H1 (cell line): ENCODE measurements around the gene CNGA2. TPM values are rescaled to one million over a fixed set of nuclear protein-coding genes. Genes with fewer than 3 reads are reported as not detected.

ENCODE experiments used
- CTCF ChIA-PET: fragments of 300-600 bp; sonication (Branson Sonifier 250); formaldehyde crosslinking; loops from one replicate; lab custom pipeline; 2021; ENCODE audit not compliant: partially characterized antibody; lab: Charles Lee
- POLR2A ChIA-PET: fragments of 300-600 bp; sonication (Branson Sonifier 250); formaldehyde crosslinking; loops from one replicate; lab custom pipeline; 2021; ENCODE audit warnings: inconsistent platforms; ENCODE audit not compliant: partially characterized antibody; lab: Charles Lee
- DNase-seq, 2 experiments: peaks; one replicate each; pipeline versions ENCODE4 v3.0.0 to v3.0.0-alpha.2; 2010 to 2022; ENCODE audit warnings: low spot score in 2 of 2, low read depth in 1 of 2, mixed read lengths in 1 of 2
- FAIRE-seq: peaks from 2 replicates; lab custom pipeline; 2011; peaks lifted over from hg19 to GRCh38; lab: Jason Lieb, UNC
- H2AFZ ChIP-seq: 2 replicates; pipeline ENCODE4 v1.8.1; 2012; ENCODE audit warnings: low read length, inconsistent platforms
- H2AK5ac ChIP-seq: 2 replicates; pipeline ENCODE4 v1.6.1; 2013; ENCODE audit warnings: low read depth, low read length
- H2BK120ac ChIP-seq: replicated peaks from 2 replicates; pipeline ENCODE3; 2013; ENCODE audit warnings: low read depth, low read length, inconsistent platforms
- H2BK12ac ChIP-seq: 2 replicates; pipeline ENCODE4 v1.6.1; 2013; ENCODE audit warnings: low read depth, low read length
- H2BK15ac ChIP-seq: 2 replicates; pipeline ENCODE4 v1.6.1; 2013; ENCODE audit warnings: low read length
- H2BK20ac ChIP-seq: 2 replicates; pipeline ENCODE4 v1.6.1; 2013; ENCODE audit warnings: low read length
- H2BK5ac ChIP-seq: 2 replicates; pipeline ENCODE4 v1.6.1; 2013; ENCODE audit warnings: low read depth, low read length
- H3K14ac ChIP-seq: 2 replicates; pipeline ENCODE4 v1.6.1; 2013; ENCODE audit warnings: inconsistent platforms; ENCODE audit not compliant: insufficient read length
- H3K18ac ChIP-seq: 2 replicates; pipeline ENCODE4 v1.6.1; 2013; ENCODE audit warnings: low read length; ENCODE audit errors: extremely low read depth
- H3K23ac ChIP-seq: 2 replicates; pipeline ENCODE4 v1.6.1; 2013; ENCODE audit warnings: inconsistent platforms; ENCODE audit not compliant: insufficient read length
- H3K23me2 ChIP-seq: 2 replicates; pipeline ENCODE4 v1.6.1; 2013; ENCODE audit warnings: low read depth, low read length
- H3K27ac ChIP-seq: 2 replicates; pipeline ENCODE4 v1.6.1; 2011; ENCODE audit warnings: low read depth, low read length, inconsistent platforms
- H3K27me3 ChIP-seq, 4 experiments: replicated peaks in 1 of 4; 1 replicate in 1 of 4; 2 replicates in 3 of 4; pipeline versions ENCODE4 v1.6.1 to v1.8.1; 2011 to 2013; ENCODE audit warnings: low read length in 3 of 4, mild to moderate bottlenecking in 3 of 4, inconsistent platforms in 2 of 4, mixed read lengths in 2 of 4, moderate library complexity in 1 of 4; ENCODE audit not compliant: control insufficient read depth in 3 of 4, insufficient read depth in 3 of 4; ENCODE audit errors: extremely low read depth in 1 of 4
- H3K36me3 ChIP-seq, 4 experiments: 2 replicates each; pipeline versions ENCODE4 v1.6.1 to v1.8.1; 2011 to 2013; ENCODE audit warnings: mild to moderate bottlenecking in 4 of 4, low read length in 3 of 4, moderate library complexity in 2 of 4, control low read depth in 1 of 4, inconsistent platforms in 1 of 4; ENCODE audit not compliant: insufficient read depth in 4 of 4, control insufficient read depth in 2 of 4
- H3K4ac ChIP-seq: replicated peaks from 2 replicates; pipeline ENCODE3; 2013; ENCODE audit warnings: low read length, low read depth, mixed read lengths, inconsistent platforms; ENCODE audit not compliant: insufficient read length
- H3K4me1 ChIP-seq, 4 experiments: replicated peaks in 1 of 4; 1 replicate in 1 of 4; 2 replicates in 3 of 4; pipeline versions ENCODE4 v1.6.1 to v1.8.1; 2011 to 2013; ENCODE audit warnings: low read length in 3 of 4, inconsistent platforms in 2 of 4, mixed read lengths in 1 of 4; ENCODE audit not compliant: insufficient read depth in 4 of 4, control insufficient read depth in 3 of 4
- H3K4me2 ChIP-seq, 2 experiments: 2 replicates each; pipeline versions ENCODE4 v1.6.1 to v1.8.1; 2011 to 2013; ENCODE audit warnings: low read depth in 2 of 2, low read length in 2 of 2, control low read depth in 1 of 2, inconsistent platforms in 1 of 2, mild to moderate bottlenecking in 1 of 2; ENCODE audit not compliant: insufficient read depth in 1 of 2
- H3K4me3 ChIP-seq, 4 experiments: fragments of 200-600, 300-600 bp in 1 of 4; sonication (generic), shearing (Covaris generic), sonication (Bioruptor Twin) in 1 of 4; 2 replicates each; pipeline versions ENCODE4 v1.5.1 to v1.8.1; 2011 to 2016; ENCODE audit warnings: low read length in 4 of 4, low read depth in 3 of 4, control low read depth in 2 of 4, inconsistent platforms in 2 of 4, mild to moderate bottlenecking in 2 of 4, mixed read lengths in 1 of 4, moderate library complexity in 1 of 4; ENCODE audit not compliant: insufficient read depth in 2 of 4; ENCODE audit errors: extremely low read depth in 1 of 4
- H3K56ac ChIP-seq: replicated peaks from 2 replicates; pipeline ENCODE3; 2013; ENCODE audit warnings: low read depth, mild to moderate bottlenecking, mixed read lengths, low read length, inconsistent platforms; ENCODE audit not compliant: insufficient read length
- H3K79me1 ChIP-seq: 2 replicates; pipeline ENCODE4 v1.6.1; 2013; ENCODE audit warnings: low read depth, low read length, control low read depth
- H3K79me2 ChIP-seq, 2 experiments: 2 replicates each; pipeline versions ENCODE4 v1.6.1 to v1.8.1; 2012 to 2013; ENCODE audit warnings: low read length in 2 of 2, mild to moderate bottlenecking in 2 of 2, inconsistent platforms in 1 of 2; ENCODE audit not compliant: insufficient read depth in 2 of 2, control insufficient read depth in 1 of 2
- H3K9ac ChIP-seq, 4 experiments: replicated peaks in 1 of 4; 1 replicate in 1 of 4; 2 replicates in 3 of 4; pipeline versions ENCODE4 v1.6.1 to v1.8.1; 2011 to 2013; ENCODE audit warnings: low read depth in 3 of 4, low read length in 3 of 4, control low read depth in 2 of 4, mild to moderate bottlenecking in 2 of 4, moderate library complexity in 2 of 4, inconsistent platforms in 1 of 4; ENCODE audit errors: extremely low read depth in 1 of 4
- H3K9me3 ChIP-seq, 2 experiments: 2 replicates each; pipeline versions ENCODE4 v1.6.1 to v1.8.1; 2012 to 2013; ENCODE audit warnings: mild to moderate bottlenecking in 2 of 2, moderate library complexity in 2 of 2, control low read depth in 1 of 2, inconsistent platforms in 1 of 2, low read depth in 1 of 2, low read length in 1 of 2, mixed read lengths in 1 of 2; ENCODE audit not compliant: insufficient read depth in 2 of 2
- H4K20me1 ChIP-seq, 2 experiments: replicated peaks in 1 of 2; 2 replicates each; pipeline versions ENCODE3 to v1.8.1; 2011 to 2013; ENCODE audit warnings: inconsistent platforms in 2 of 2, low read length in 2 of 2, mild to moderate bottlenecking in 1 of 2; ENCODE audit not compliant: insufficient read depth in 2 of 2, control insufficient read depth in 1 of 2
- H4K5ac ChIP-seq: 2 replicates; pipeline ENCODE4 v1.6.1; 2013; ENCODE audit warnings: low read length, low read depth, mixed read lengths, inconsistent platforms; ENCODE audit not compliant: insufficient read length
- H4K8ac ChIP-seq: 2 replicates; pipeline ENCODE4 v1.8.0; 2013; ENCODE audit warnings: mild to moderate bottlenecking, moderate library complexity, low read length, inconsistent platforms; ENCODE audit not compliant: insufficient read depth; ENCODE audit errors: extremely low read depth
- H4K91ac ChIP-seq: replicated peaks from 2 replicates; pipeline ENCODE3; 2013; ENCODE audit warnings: low read length, mixed read lengths, inconsistent platforms; ENCODE audit not compliant: insufficient read length
- BACH1 ChIP-seq: IDR thresholded peaks from 2 replicates; pipeline ENCODE4 v1.6.1; 2012; ENCODE audit warnings: low read length, improper control_type of control experiment
- BRCA1 ChIP-seq: IDR thresholded peaks from 2 replicates; pipeline ENCODE4 v1.6.1; 2012; ENCODE audit warnings: low read depth, low read length, improper control_type of control experiment
- CEBPB ChIP-seq: IDR thresholded peaks from 2 replicates; pipeline ENCODE4 v1.6.1; 2012; ENCODE audit warnings: low read depth, low read length
- CHD1 ChIP-seq: IDR thresholded peaks from 2 replicates; pipeline ENCODE4 v1.6.1; 2012; ENCODE audit warnings: low read depth, low read length, improper control_type of control experiment
- CREB1 ChIP-seq: IDR thresholded peaks from 2 replicates; pipeline ENCODE4 v1.6.1; 2012; ENCODE audit warnings: inconsistent platforms
- FOSL1 ChIP-seq: IDR thresholded peaks from 2 replicates; pipeline ENCODE4 v1.6.1; 2011; ENCODE audit warnings: mild to moderate bottlenecking, low read depth, low read length, moderate library complexity; ENCODE audit not compliant: insufficient read depth
- HDAC6 ChIP-seq: IDR thresholded peaks from one replicate; pipeline ENCODE4 v1.7.1; 2012; ENCODE audit warnings: low read depth, mild to moderate bottlenecking, inconsistent platforms, low read length, moderate library complexity
- JUND ChIP-seq: IDR thresholded peaks from 2 replicates; pipeline ENCODE4 v1.6.1; 2011; ENCODE audit warnings: mild to moderate bottlenecking, improper control_type of control experiment, low read length
- POLR2A ChIP-seq, 2 experiments: IDR thresholded peaks; 1 replicate in 1 of 2; 2 replicates in 1 of 2; pipeline ENCODE4 v1.6.1; 2011; ENCODE audit warnings: low read depth in 2 of 2, low read length in 2 of 2, mild to moderate bottlenecking in 2 of 2; ENCODE audit errors: control extremely low read depth in 1 of 2
- YY1 ChIP-seq: IDR thresholded peaks from 2 replicates; pipeline ENCODE4 v1.6.1; 2011; ENCODE audit warnings: low read depth, mild to moderate bottlenecking, low read length
- WGBS, 2 experiments: shearing (Covaris generic) in 1 of 2; methylation state at CpG; one replicate each; pipeline versions ENCODE4 v1.1.6 to v1.1.7; 2013 to 2015; ENCODE audit warnings: low lambda C conversion rate in 2 of 2, mixed read lengths in 2 of 2, inconsistent platforms in 1 of 2, low coverage in 1 of 2, missing lambda C conversion rate in 1 of 2; ENCODE audit not compliant: insufficient replicate concordance in 2 of 2, insufficient coverage in 1 of 2, insufficient read length in 1 of 2; ENCODE audit errors: extremely low coverage in 1 of 2, missing lambda C conversion rate in 1 of 2; 5-methylcytosine and 5-hydroxymethylcytosine counted together
- polyA plus RNA-seq, 7 experiments: library from polyadenylated mRNA; depleted of rRNA in 3 of 7; stranded (reverse) in 5 of 7; unstranded in 2 of 7; fragments of >200 nt in 5 of 7; fragments of 200-250 nt in 2 of 7; gene quantifications; 1 replicate in 5 of 7; 2 replicates in 1 of 7; 4 replicates in 1 of 7; pipeline versions ENCODE4 v1.2.1 to v1.2.3, GENCODE V29; 2011 to 2013; ENCODE audit warnings: missing spikeins in 2 of 7, mixed read lengths in 2 of 7
- total RNA-seq: library from RNA; stranded (reverse); fragmentation: NEBNext Ultra II Directional; extraction: Animal tissue kit (Norgen Biotek cat#: 25700); gene quantifications from 2 replicates; pipeline ENCODE4 v1.2.1, GENCODE V29; 2021

Gene CNGA2
- total and polyA plus RNA-seq, 2 of the 8 experiments (the other 6 are each of a cell fraction or from before 2014, with no cell fraction given), result not detected

- POLR2A ChIA-PET, result no interaction called here
- no peak overlapping the region for H2BK5ac ChIP-seq
- TF ChIP-seq CREB1 (no peak), CEBPB (no peak), JUND (no peak), HDAC6 (no peak), BACH1 (no peak), YY1 (no peak), BRCA1 (no peak), CHD1 (no peak), POLR2A (IDR thresholded peaks at IDR 0.05; ENCODE audit: control extremely low read depth in 1 of 2, low read depth in 2 of 2, low read length in 2 of 2) (no peak), FOSL1 (no peak)
- TF ChIP-seq, all 59 proteins: peak for 0
- FAIRE-seq, result no peak
- no peaks in the 10 kb centered on the region for H3K4me1 ChIP-seq
- no peak overlapping the region for H3K23ac ChIP-seq
- CTCF ChIA-PET, result interaction anchor here (1.2 to 1.5 kb wide), 3 partner anchors 17 to 903 kb away, joined by 3 read pairs; no protein-coding TSS in a partner anchor
- H3K4me3 ChIP-seq, result no peak overlapping the region
- no peak overlapping the region for H3K18ac ChIP-seq
- no peak overlapping the region for H4K91ac ChIP-seq
- no peak overlapping the region for H4K8ac ChIP-seq
- no peak for DNase-seq
- no peak overlapping the region for H3K4ac ChIP-seq
- H3K14ac ChIP-seq, result no peak overlapping the region
- no peaks in the 10 kb centered on the region for H3K79me2 ChIP-seq
- H4K5ac ChIP-seq, result no peak overlapping the region
- H3K27me3 ChIP-seq, result no peaks in the 10 kb centered on the region
- H2BK12ac ChIP-seq, result no peak overlapping the region
- H3K23me2 ChIP-seq, result no peaks in the 10 kb centered on the region
- H2BK120ac ChIP-seq, result no peak overlapping the region
- H3K27ac ChIP-seq, result no peak overlapping the region
- H2AFZ ChIP-seq, result no peak overlapping the region
- H2BK20ac ChIP-seq, result no peak overlapping the region
- H2BK15ac ChIP-seq, result no peak overlapping the region
- no peaks in the 10 kb centered on the region for H3K79me1 ChIP-seq
- H3K56ac ChIP-seq, result no peak overlapping the region
- H3K36me3 ChIP-seq, result no peaks in the 10 kb centered on the region
- H4K20me1 ChIP-seq, result no peaks in the 10 kb centered on the region
- H3K9ac ChIP-seq, result no peak overlapping the region
- no peak overlapping the region for H2AK5ac ChIP-seq
- no peaks in the 10 kb centered on the region for H3K9me3 ChIP-seq
- 100% methylated on average over 2 of the region's 4 CpGs; no CpG with 5 or more reads in 1 of the 2 experiments for WGBS, 2 experiments
- no peak overlapping the region for H3K4me2 ChIP-seq
Observed at GRCh38 chrX:151729056-151729725, 5.4 kb upstream of the CNGA2 start.
